ENCODE results near the gene MSL3.

DNA sequence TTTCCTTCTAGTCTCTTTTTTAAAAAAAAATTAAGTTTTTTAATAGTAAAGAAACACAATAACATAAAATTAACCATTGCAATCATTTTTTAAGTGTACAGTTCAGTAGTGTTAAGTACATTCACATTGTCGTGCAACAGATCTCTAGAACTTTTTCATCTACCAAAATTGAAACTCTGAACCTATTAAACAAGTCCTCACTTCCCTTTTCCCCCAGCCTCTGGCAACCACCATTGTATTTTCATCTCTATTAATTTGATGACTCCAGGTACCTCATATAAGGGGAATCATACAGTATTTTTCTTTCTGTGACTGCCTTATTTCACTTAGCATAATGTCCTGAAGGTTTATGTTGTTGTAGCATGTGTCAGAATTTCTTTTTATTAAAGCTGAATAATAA lies 31.8 kb downstream of the MSL3 start:
- TF ChIP-seq POLR2A (IDR thresholded peaks at IDR 0.05; ENCODE audit: low read length) = no peak
- no peak for TF ChIP-seq GATA1 (IDR thresholded peaks at IDR 0.05; ENCODE audit: low read depth, low read length)
